Fibroblast of villous mesenchyme (primary cell): ENCODE results near the gene MYH9. TPM values are rescaled to one million over a fixed set of nuclear protein-coding genes. Genes with fewer than 3 reads are reported as not detected.

ENCODE experiments used
- DNase-seq: peaks from one replicate; pipeline ENCODE4 v3.0.0-alpha.2; 2010; ENCODE audit warnings: low read depth
- H3K4me3 ChIP-seq: 2 replicates; pipeline ENCODE4 v1.5.1; 2011; ENCODE audit warnings: low read depth, mild to moderate bottlenecking, low read length
- total RNA-seq: library from RNA; depleted of rRNA; stranded (reverse); fragments of >200 nt; gene quantifications from 2 replicates; pipeline ENCODE4 v1.2.3, GENCODE V29; 2012
- TF ChIP-seq, protein P1 (sequence below): IDR thresholded peaks from 2 replicates; pipeline ENCODE4 v1.5.1; 2012; ENCODE audit warnings: low read depth, mild to moderate bottlenecking, low read length; ENCODE audit not compliant: insufficient read depth

Gene MYH9
- total RNA-seq, 1 donor, result 1,420 TPM

- H3K4me3 ChIP-seq, result no peak overlapping the region
- TF ChIP-seq, protein P1, sequence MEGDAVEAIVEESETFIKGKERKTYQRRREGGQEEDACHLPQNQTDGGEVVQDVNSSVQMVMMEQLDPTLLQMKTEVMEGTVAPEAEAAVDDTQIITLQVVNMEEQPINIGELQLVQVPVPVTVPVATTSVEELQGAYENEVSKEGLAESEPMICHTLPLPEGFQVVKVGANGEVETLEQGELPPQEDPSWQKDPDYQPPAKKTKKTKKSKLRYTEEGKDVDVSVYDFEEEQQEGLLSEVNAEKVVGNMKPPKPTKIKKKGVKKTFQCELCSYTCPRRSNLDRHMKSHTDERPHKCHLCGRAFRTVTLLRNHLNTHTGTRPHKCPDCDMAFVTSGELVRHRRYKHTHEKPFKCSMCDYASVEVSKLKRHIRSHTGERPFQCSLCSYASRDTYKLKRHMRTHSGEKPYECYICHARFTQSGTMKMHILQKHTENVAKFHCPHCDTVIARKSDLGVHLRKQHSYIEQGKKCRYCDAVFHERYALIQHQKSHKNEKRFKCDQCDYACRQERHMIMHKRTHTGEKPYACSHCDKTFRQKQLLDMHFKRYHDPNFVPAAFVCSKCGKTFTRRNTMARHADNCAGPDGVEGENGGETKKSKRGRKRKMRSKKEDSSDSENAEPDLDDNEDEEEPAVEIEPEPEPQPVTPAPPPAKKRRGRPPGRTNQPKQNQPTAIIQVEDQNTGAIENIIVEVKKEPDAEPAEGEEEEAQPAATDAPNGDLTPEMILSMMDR, result no peak
- peak; percentile 36 for DNase-seq
Measured at GRCh38 chr22:36287881-36288515, 99.8 kb downstream of the MYH9 start.

GRCh38 chr22:36286096-36286957, 101.4 kb downstream of the MYH9 start:
- peak; percentile 75 for DNase-seq
- TF ChIP-seq, protein P1, result peak; percentile 91
- H3K4me3 ChIP-seq, result no peak overlapping the region

GRCh38 chr22:36285545-36285944, 102.2 kb downstream of the MYH9 start:
- TF ChIP-seq, protein P1, result no peak
- no peak overlapping the region for H3K4me3 ChIP-seq
- no peak for DNase-seq

GRCh38 chr22:36285017-36285416, 102.8 kb downstream of the MYH9 start:
- no peak for DNase-seq
- H3K4me3 ChIP-seq, result no peak overlapping the region
- TF ChIP-seq, protein P1, result no peak

- no peak for DNase-seq
- no peak overlapping the region for H3K4me3 ChIP-seq
- TF ChIP-seq, protein P1, result no peak
Measured at GRCh38 chr22:36284171-36284571, 103.6 kb downstream of the MYH9 start.

- no peak overlapping the region for H3K4me3 ChIP-seq
- TF ChIP-seq, protein P1, result no peak
- DNase-seq, result no peak
Measured at GRCh38 chr22:36282328-36282831, 105.4 kb downstream of the MYH9 start.
